Measurements from ENCODE around the gene PPP1R36. TPM values are rescaled to one million over a fixed set of nuclear protein-coding genes. Genes with fewer than 3 reads are reported as not detected.

Gene PPP1R36, protein sequence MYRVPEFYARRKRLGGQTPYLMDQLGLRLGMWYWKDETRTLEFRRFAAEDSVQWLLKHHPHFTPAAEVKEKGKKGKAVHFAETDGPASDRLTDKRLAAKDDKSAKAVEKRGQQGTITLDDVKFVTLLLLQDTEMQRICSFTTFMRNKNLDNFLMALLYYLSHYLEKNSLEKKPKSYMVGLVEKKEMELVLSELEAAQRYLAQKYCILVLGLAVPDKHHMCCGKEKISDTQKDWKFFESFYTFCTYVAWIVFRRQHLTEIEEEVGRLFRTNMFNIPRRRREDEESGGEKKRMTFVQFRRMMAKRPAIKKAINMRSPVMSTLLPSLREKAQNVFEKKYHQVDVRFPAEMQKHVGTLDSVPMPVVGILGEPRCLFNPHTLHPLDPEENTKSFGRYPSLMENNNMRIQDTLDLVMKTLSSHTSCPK
- total RNA-seq, result 0.66 to 1.3 TPM (median 0.81 TPM) in 3 replicates

DNA sequence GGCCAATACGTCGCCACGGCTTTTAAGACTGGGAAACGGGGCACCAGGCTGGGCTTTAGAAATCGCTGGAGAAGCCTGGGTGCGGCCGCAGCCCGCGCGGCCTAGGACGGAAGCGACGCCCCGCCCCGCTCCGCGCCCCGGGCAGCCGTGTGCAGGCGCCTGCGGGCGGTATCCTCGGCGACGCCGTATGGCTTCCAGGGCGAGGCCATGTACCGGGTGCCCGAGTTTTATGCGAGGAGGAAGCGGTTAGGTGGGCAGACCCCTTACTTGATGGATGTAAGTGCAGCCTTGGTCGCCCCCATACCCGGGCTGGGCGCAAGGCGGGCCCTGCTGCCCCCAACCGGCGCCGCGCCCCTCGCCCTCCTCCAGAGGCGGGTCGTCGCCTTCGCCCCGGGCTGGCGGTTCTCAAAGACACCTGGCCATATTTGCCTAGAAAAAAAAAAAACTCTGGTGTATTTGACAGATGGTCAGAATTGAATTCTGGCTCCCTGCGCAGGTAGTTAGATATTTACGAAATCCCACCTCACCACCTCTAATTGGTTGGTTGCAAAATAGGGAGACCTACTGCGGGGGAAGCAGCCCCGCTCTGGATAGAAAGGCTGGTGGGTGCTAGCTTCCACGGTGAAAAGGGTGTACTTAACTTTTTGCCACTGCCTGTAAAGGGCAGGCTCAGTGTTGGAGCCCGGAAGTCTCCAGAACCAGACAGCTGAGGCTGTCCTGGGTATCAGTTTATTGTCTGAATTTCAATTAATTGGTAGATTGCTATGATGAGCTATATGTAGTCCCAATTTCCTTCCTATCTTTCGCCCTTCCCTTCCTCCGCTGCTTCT, at the start of gene PPP1R36:
TSS of gene PPP1R36 (plus strand) at position 171 of the 830 bp plus-strand sequence. CDS start at position 208, 37 bp downstream.
- Mint-ChIP-seq H3K4me3 (peak within 1 kb of the TSS; percentile 62), H3K27ac (no peak within 1 kb of the TSS), H3K27me3 (ENCODE audit: low read depth) (peaks cover 1% of the 10 kb centered on the region), H3K4me1 (peaks cover 14% of the 10 kb centered on the region), H3K36me3 (no peaks in the 10 kb centered on the region), H3K9me3 (no peaks in the 10 kb centered on the region)
- no peak for TF ChIP-seq CTCF (IDR thresholded peaks at IDR 0.05; ENCODE audit: unreplicated experiment)
- DNase-seq (ENCODE audit: low spot score in 2 of 2, unreplicated experiment in 2 of 2), result no peak

DNA sequence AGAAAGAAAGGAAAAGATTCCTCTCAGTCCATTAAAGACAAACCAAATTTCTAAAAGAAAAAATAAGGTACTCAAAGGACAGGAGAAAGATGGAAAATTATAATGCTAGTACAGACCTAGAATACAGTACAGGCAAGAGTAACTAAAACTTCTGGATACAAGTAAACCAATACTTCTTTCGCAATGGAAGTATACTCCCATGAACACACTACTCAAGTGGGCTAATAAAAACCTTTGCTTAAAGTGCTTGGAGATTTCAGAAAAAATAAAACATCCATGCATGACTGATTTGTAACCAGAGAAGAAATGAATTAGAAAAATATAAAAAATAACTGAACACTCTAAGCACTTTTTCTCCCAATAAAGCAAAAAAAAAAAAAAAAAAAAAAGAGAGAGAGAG, 49.7 kb upstream of the PPP1R36 start:
- no peak for TF ChIP-seq CTCF (IDR thresholded peaks at IDR 0.05; ENCODE audit: unreplicated experiment)
- Mint-ChIP-seq H3K36me3 (peaks cover 4% of the 10 kb centered on the region), H3K9me3 (no peaks in the 10 kb centered on the region), H3K27ac (peak overlapping the region; percentile 70), H3K4me3 (no peak overlapping the region), H3K4me1 (peaks cover 33% of the 10 kb centered on the region), H3K27me3 (ENCODE audit: low read depth) (no peaks in the 10 kb centered on the region)
- DNase-seq (ENCODE audit: low spot score in 2 of 2, unreplicated experiment in 2 of 2), result no peak

DNA sequence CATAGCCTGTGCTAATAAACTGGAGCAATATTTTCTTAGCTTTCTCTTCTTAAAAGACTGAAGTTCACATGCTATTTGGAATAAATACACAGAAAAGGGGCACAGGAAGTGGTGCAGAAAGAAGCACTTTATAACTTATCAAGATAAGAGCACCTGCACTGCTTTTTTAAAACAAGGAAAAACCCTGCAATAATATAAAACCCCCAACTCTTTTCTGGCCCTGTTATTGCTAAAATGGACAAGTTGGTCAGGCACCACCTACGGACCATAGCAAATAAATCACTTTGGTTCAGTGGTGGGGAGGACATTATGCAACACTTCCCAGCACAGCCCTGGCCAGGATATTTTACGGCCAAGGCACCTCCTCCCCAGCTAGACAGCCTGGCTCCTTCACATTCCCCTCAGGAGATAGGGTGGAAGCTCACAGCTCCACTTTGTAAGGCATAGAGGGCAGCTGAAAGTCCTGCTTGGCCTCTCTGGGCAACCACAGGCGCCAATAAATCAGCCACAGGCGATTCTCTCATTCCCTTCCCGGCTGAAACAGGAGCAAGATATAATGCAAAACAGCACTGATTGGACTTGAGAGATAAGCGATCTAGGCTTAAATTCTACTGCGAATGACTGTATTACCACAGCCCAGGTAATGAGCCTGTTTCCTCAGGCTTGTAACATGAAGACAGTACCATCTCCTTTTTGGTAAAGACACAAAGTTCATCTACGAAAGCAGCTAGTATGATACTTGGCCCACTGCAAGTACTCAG, 48.2 kb upstream of the PPP1R36 start:
- peak in 1 of 2 experiments; percentile 49 for DNase-seq (ENCODE audit: low spot score in 2 of 2, unreplicated experiment in 2 of 2)
- Mint-ChIP-seq H3K27me3 (ENCODE audit: low read depth) (no peaks in the 10 kb centered on the region), H3K27ac (peak overlapping the region; percentile 97), H3K9me3 (no peaks in the 10 kb centered on the region), H3K4me1 (peaks cover 45% of the 10 kb centered on the region), H3K4me3 (peak overlapping the region; percentile 81), H3K36me3 (no peaks in the 10 kb centered on the region)
- TF ChIP-seq CTCF (IDR thresholded peaks at IDR 0.05; ENCODE audit: unreplicated experiment), result no peak

GRCh38 chr14:64502456-64502855, 47.3 kb upstream of the PPP1R36 start:
- TF ChIP-seq CTCF (IDR thresholded peaks at IDR 0.05; ENCODE audit: unreplicated experiment), result no peak
- Mint-ChIP-seq H3K9me3 (no peaks in the 10 kb centered on the region), H3K4me3 (peak overlapping the region; percentile 81), H3K36me3 (no peaks in the 10 kb centered on the region), H3K27ac (peak overlapping the region; percentile 97), H3K4me1 (peaks cover 48% of the 10 kb centered on the region), H3K27me3 (ENCODE audit: low read depth) (no peaks in the 10 kb centered on the region)
- DNase-seq (ENCODE audit: low spot score in 2 of 2, unreplicated experiment in 2 of 2), result no peak

DNA sequence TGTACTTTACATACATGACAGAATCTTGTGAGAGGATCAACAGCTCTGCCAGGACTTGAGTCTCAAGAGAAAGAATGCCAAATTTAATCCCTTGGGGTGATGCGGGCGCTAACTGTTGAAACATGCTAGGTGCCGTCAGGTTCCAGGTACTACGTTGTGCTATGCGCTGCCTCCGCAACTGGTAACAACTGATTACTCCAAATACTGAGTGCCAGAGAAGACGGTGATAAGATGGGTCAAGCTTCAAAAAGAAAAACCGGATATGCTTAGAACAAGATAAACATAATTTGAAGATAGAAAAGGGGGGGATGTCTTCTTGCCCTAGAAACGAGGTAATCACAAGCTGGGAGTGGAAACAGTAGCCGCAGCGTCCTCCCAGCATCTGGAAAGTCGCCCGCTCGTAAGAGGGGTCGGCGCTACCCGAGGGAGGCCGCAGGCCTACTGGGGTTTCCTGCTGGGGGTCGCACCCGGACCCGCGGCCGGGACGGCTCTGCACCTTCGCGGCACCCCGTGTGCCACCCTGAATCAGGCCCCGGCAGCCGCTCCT, 46.8 kb upstream of the PPP1R36 start:
- no peak for TF ChIP-seq CTCF (IDR thresholded peaks at IDR 0.05; ENCODE audit: unreplicated experiment)
- H3K27me3 Mint-ChIP-seq (ENCODE audit: low read depth), result no peaks in the 10 kb centered on the region
- peak overlapping the region; percentile 81 for H3K4me3 Mint-ChIP-seq
- H3K9me3 Mint-ChIP-seq, result no peaks in the 10 kb centered on the region
- no peaks in the 10 kb centered on the region for H3K36me3 Mint-ChIP-seq
- peak in 1 of 2 experiments; percentile 25 for DNase-seq (ENCODE audit: low spot score in 2 of 2, unreplicated experiment in 2 of 2)
- H3K27ac Mint-ChIP-seq, result peak overlapping the region; percentile 97
- H3K4me1 Mint-ChIP-seq, result peaks cover 53% of the 10 kb centered on the region
